HL-60 (cell line): ENCODE results near the gene WDPCP.

Source experiments
- POLR2AphosphoS5 ChIP-seq: IDR thresholded peaks from 2 replicates; pipeline ENCODE4 v1.6.1; 2012; ENCODE audit warnings: low read depth
- TF ChIP-seq, protein P1 (sequence below): IDR thresholded peaks from one replicate; pipeline ENCODE4 v1.5.1; 2011; ENCODE audit warnings: low read length, control low read depth, inconsistent platforms; ENCODE audit not compliant: insufficient read depth

DNA sequence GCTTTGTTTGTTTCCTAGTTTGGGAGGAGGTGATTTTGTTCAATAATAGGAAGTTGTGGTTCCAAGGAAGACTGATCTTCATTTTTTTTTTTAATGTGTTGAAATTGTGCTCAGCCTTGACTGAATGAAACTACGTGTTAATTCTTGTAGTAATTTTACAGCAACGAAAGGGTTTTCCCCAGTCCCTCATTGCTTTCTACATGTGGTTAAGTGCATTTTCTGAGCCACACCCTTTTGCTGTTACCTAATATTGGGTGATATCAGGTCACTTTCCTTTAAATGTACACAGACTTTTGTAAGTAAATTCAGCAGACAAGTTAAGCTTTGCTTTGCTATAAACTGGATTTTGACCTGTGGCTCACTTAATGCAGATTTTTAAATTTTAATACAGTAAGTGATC lies 464.1 kb downstream of the WDPCP start:
- TF ChIP-seq, protein P1, sequence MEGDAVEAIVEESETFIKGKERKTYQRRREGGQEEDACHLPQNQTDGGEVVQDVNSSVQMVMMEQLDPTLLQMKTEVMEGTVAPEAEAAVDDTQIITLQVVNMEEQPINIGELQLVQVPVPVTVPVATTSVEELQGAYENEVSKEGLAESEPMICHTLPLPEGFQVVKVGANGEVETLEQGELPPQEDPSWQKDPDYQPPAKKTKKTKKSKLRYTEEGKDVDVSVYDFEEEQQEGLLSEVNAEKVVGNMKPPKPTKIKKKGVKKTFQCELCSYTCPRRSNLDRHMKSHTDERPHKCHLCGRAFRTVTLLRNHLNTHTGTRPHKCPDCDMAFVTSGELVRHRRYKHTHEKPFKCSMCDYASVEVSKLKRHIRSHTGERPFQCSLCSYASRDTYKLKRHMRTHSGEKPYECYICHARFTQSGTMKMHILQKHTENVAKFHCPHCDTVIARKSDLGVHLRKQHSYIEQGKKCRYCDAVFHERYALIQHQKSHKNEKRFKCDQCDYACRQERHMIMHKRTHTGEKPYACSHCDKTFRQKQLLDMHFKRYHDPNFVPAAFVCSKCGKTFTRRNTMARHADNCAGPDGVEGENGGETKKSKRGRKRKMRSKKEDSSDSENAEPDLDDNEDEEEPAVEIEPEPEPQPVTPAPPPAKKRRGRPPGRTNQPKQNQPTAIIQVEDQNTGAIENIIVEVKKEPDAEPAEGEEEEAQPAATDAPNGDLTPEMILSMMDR: no peak
- TF ChIP-seq POLR2AphosphoS5: no peak
